Measurements from ENCODE around the gene SWT1.

GRCh38 chr1:185328255-185328654 is 171.3 kb downstream of the SWT1 start:
- TF ChIP-seq CTCF (IDR thresholded peaks at IDR 0.05), result no peak
- TF ChIP-seq POLR2A (IDR thresholded peaks at IDR 0.05), result no peak
